ENCODE measurements around the gene INPP5D. TPM values are rescaled to one million over a fixed set of nuclear protein-coding genes. Genes with fewer than 3 reads are reported as not detected.

The INPP5D gene
- total and polyA plus RNA-seq, 2 donors (not counting 3 experiments of a cell fraction or from before 2014, with no cell fraction given) = 13.9 to 46.6 TPM

DNA sequence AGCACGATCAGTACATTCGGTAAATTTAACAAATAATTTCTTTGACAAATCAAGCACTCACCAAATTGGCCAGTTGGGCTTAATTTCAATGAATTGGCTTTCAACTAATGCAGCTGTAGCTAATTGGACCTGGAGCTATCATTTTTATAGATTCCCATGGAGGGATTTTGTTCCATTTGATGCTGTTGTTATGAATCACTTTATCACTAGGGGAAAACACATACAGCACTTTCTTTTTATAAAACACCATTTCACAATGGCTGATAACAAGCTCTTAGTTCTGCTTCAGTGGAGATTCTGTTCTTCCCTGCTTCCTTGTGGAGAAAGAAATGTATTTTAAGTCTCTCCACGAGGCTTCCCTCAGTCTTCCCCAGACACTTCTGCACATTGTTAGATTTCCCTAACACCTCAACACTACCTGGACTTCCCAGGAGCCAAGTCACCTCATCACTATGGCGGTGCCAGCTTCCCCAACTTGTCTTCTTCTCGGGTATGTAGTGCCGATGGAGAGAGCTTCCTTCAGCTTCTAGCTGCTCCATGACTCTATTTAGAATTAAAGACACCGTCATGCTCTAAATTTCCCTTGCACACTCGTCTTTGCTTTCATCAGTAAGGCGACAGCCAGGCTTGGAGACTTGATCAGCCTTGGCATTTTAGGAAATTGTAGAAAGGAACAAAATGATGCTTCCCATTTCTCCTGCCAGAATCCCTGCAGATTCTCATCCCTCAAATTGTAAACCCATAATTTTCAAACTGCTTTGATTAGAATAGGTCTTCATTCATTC, 72.0 kb downstream of the INPP5D start:
- Histone ChIP-seq H3K9ac (replicated peaks; ENCODE audit: extremely low read depth, insufficient read depth, low read length) (no peak overlapping the region), H3K79me2 (ENCODE audit: control insufficient read depth, insufficient read depth, low read length) (no peaks in the 10 kb centered on the region), H3K4me2 (ENCODE audit: insufficient read depth, low read length) (no peak overlapping the region), H3K36me3 (ENCODE audit: control insufficient read depth in 2 of 2, extremely low read depth in 1 of 2, insufficient read depth in 2 of 2, low read length in 2 of 2) (peaks cover 2 to 26% of the 10 kb centered on the region in 2 experiments), H3K9me3 (replicated peaks; ENCODE audit: control insufficient read depth, insufficient read depth, low read length) (no peaks in the 10 kb centered on the region), H3K4me3 (replicated peaks in 1 of 3; ENCODE audit: insufficient read depth in 1 of 3, low read depth in 1 of 3, low read length in 3 of 3) (no peak overlapping the region), H3K27ac (ENCODE audit: insufficient read depth, low read depth, low read length) (no peak overlapping the region), H4K20me1 (replicated peaks; ENCODE audit: control insufficient read depth, extremely low read depth, insufficient read depth, low read length) (no peaks in the 10 kb centered on the region), H3K27me3 (ENCODE audit: control insufficient read depth in 2 of 2, insufficient read depth in 2 of 2, low read length in 2 of 2) (no peaks in the 10 kb centered on the region), H3K4me1 (ENCODE audit: control insufficient read depth, extremely low read depth, insufficient read depth, low read length) (no peaks in the 10 kb centered on the region), H3K9me1 (replicated peaks; ENCODE audit: control insufficient read depth, extremely low read depth, insufficient read depth, low read length) (no peaks in the 10 kb centered on the region), H2AFZ (ENCODE audit: low read depth, low read length) (no peak overlapping the region)
- CTCF ChIA-PET = no interaction called here
- dilution Hi-C loops (cut with MboI; ENCODE audit: extremely low pct_ligation_motif_present, low sequenced_read_pairs) (no loop called here), intact Hi-C loops (cut with micrococcal nuclease) (no loop called here)
- DNase-seq (ENCODE audit: low read depth, low spot score) (no peak), FAIRE-seq (no peak)
- TF ChIP-seq POLR2A (IDR thresholded peaks at IDR 0.05; ENCODE audit: low read depth, low read length) (no peak), POLR2AphosphoS5 (IDR thresholded peaks at IDR 0.05; ENCODE audit: insufficient read depth, low read depth, low read length) (no peak), JUN (IDR thresholded peaks at IDR 0.05; ENCODE audit: borderline replicate concordance, insufficient read depth, insufficient read length, low read depth) (no peak), GATA2 (IDR thresholded peaks at IDR 0.05; ENCODE audit: insufficient read depth, insufficient read length, low read depth, low read length) (no peak), MYC (IDR thresholded peaks at IDR 0.05; ENCODE audit: low read depth, low read length) (no peak), FOS (IDR thresholded peaks at IDR 0.05; ENCODE audit: borderline replicate concordance, insufficient read depth, low read length) (no peak), EZH2 (IDR thresholded peaks at IDR 0.05; ENCODE audit: borderline replicate concordance, low read depth, low read length, severe bottlenecking) (no peak)
- TF ChIP-seq, protein P1, sequence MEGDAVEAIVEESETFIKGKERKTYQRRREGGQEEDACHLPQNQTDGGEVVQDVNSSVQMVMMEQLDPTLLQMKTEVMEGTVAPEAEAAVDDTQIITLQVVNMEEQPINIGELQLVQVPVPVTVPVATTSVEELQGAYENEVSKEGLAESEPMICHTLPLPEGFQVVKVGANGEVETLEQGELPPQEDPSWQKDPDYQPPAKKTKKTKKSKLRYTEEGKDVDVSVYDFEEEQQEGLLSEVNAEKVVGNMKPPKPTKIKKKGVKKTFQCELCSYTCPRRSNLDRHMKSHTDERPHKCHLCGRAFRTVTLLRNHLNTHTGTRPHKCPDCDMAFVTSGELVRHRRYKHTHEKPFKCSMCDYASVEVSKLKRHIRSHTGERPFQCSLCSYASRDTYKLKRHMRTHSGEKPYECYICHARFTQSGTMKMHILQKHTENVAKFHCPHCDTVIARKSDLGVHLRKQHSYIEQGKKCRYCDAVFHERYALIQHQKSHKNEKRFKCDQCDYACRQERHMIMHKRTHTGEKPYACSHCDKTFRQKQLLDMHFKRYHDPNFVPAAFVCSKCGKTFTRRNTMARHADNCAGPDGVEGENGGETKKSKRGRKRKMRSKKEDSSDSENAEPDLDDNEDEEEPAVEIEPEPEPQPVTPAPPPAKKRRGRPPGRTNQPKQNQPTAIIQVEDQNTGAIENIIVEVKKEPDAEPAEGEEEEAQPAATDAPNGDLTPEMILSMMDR (IDR thresholded peaks at IDR 0.05; ENCODE audit: extremely low read depth in 1 of 2, insufficient read depth in 1 of 2, low read depth in 1 of 2, low read length in 2 of 2) = no peak
- TF ChIP-seq, protein P2, sequence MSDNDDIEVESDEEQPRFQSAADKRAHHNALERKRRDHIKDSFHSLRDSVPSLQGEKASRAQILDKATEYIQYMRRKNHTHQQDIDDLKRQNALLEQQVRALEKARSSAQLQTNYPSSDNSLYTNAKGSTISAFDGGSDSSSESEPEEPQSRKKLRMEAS (IDR thresholded peaks at IDR 0.05; ENCODE audit: insufficient read depth, insufficient read length) = no peak
- POLR2A ChIA-PET = interaction anchor here (0.7 kb wide), 1 partner anchor 295 kb away, joined by 4 read pairs; no protein-coding TSS in a partner anchor
- BruUV-seq (replicated peaks) = no TSS peak

Measured in endothelial cell of umbilical vein (primary cell).